Subcutaneous adipose tissue (tissue), 4 donors: Measurements from ENCODE around the gene RAMACL. TPM values are rescaled to one million over a fixed set of nuclear protein-coding genes. Genes with fewer than 3 reads are reported as not detected.

ENCODE experiments used
- total RNA-seq, 4 donors: library from RNA; depleted of rRNA; stranded (reverse); fragments of >200 nt; gene quantifications; one replicate each; pipeline ENCODE4 v1.1.0, GENCODE V29; 2016
- TF ChIP-seq, protein P1 (sequence below): fragments of 450-650 bp; IDR thresholded peaks from one replicate; pipeline ENCODE4 v1.5.1; 2016; ENCODE audit warnings: low read depth, mild to moderate bottlenecking, control low read depth, antibody characterized with exemption, moderate library complexity

Gene RAMACL
- 10 to 100 TPM in 3 of 4 donors, 1 to 10 TPM in 1; 8.8 to 13.2 (median 11.1) TPM for total RNA-seq

DNA sequence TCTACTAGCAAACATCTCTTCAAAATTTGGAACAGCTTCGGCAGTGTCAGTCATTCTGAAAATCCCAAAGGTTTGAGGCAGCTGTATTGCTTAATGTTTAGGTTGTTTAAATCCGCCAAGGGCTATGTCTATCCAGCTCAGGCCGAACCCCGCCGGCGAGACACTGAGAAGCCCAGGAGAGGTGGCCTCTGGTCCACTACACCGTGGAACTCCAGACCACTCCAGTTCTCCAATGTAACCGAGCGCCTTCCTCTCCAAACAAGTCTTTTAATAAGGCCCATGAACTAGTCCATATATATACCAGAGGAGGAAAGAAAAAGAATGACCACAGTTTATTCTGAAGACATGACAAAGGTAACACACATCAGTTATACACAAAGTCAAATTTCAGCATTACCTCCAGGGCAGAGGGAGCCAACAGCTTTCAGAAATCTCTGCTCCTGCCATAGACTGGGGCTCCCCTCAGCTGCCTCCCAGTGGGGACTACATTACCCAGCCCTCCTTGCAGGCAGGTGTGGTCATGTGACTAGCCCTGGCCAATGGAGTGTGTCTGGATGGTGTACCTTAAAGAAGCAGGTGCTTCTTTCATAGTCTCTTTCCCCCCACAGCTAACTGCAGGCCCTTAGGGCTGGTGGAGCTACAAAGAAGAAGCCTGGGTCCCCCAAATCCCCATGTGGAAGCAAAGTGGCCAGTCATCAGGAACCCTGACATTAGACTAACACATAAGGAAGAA lies at the start of gene RAMACL:
TSS of gene RAMACL (minus strand) at position 255 of the 733 bp plus-strand sequence. CDS start at position 54, 201 bp downstream.
- TF ChIP-seq, protein P1, sequence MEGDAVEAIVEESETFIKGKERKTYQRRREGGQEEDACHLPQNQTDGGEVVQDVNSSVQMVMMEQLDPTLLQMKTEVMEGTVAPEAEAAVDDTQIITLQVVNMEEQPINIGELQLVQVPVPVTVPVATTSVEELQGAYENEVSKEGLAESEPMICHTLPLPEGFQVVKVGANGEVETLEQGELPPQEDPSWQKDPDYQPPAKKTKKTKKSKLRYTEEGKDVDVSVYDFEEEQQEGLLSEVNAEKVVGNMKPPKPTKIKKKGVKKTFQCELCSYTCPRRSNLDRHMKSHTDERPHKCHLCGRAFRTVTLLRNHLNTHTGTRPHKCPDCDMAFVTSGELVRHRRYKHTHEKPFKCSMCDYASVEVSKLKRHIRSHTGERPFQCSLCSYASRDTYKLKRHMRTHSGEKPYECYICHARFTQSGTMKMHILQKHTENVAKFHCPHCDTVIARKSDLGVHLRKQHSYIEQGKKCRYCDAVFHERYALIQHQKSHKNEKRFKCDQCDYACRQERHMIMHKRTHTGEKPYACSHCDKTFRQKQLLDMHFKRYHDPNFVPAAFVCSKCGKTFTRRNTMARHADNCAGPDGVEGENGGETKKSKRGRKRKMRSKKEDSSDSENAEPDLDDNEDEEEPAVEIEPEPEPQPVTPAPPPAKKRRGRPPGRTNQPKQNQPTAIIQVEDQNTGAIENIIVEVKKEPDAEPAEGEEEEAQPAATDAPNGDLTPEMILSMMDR, result no peak

- TF ChIP-seq, protein P1, result no peak
Measured at GRCh38 chr6:166635013-166635970, 48.8 kb upstream of the RAMACL start.

DNA sequence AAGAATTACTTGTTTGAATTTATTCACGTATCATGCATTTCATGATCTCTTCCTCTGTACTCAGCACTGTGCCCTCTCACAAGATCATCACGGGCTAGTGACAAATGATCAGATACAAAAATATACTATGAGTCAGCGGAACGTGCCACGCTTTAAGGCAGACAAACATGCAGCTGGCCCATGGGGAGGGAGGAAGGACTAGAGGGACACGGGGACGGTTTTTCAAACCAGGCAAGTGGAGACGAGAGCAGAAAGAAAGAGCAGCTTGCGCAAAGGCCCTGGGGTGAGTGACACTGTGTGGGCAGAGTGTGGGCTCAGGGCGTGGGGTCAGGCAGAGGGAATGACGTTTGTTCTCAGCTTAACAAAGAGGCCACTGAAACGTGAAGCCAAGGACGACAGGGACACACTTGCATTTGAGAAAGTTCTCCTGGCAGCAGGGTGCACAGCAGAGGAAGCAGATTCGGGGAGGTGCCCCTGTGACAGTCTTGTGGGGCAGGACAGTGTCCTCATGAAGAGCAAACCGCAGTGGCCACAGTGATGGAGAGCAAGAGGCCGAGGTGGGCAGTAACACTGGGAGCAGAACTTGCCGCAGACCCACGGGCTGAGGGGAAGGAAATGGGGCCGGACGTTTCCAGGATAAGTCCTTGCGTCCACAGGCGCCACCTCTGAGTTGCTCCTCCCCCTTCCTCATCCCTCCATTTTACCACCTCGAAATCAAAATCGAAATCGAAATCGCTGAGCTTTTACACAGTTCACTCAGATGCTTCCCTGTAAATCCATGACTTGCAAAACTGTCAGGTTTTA lies 47.5 kb upstream of the RAMACL start:
- TF ChIP-seq, protein P1, result no peak

- TF ChIP-seq, protein P1, result no peak
Measured at GRCh38 chr6:166632731-166633130, 46.3 kb upstream of the RAMACL start.

DNA sequence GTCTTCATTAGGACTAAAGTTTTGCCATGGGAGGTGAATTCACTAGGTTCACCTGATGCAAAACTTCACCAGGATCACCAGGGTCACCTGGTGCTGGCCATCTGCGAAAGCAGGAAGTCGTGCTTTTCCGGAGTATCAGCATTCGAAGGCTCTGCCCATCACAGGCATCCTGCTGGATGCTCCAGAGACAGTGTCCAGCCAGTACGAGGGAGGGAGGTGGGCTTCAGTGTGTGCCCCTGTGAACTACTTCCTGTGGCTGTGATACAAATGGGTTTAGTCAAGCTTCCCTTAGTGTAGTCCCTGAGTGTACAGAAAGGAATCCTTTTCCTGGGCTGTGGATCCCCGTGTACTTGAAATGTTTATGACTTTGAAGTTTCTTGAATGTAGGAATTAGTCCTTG lies 44.0 kb upstream of the RAMACL start:
- TF ChIP-seq, protein P1, result no peak

DNA sequence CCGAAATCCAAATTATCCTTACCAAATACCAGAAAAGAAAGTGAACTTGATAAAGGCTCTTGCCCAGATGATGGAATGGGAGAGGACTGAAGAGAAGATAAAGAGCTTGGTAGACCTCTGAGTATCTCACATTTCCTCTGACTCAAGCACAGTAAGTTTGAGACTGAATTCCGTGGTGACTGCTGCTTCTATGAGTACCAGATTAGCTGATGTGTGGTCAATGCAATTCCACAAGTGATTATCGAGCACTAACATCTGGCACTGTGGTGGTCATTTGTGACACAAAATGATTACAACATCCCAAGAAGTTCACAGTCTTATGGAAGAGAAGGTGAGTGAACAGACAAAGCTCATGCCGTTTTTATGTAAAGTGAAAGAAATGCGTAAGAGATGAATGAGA lies 43.1 kb upstream of the RAMACL start:
- TF ChIP-seq, protein P1, result no peak
